Measurements from ENCODE around the gene ABO.

DNA sequence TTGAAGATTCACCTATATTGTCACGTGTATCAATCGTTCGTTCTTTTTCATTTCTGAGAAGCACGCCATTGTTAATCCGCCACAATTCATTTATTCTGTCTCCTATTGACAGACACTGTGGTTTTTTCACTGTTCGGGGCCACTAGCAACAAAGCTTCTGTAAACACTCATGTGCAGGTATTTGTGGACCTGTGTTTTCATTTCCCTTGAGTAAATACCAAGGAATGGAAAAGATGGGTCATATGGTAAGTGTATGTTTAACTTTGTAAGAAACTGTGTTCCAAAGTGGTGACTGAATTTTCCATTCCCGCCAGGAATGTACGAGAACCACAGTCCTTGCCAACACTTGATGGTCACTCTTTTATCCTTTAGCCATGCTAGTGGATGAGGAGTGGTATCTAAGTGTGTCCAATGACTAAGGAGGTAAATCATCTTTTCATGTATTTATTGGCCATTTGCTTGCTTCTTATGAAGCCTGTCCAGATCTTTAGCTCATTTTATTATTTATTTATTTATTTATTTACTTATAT, 10.7 kb downstream of the ABO start:
- TF ChIP-seq CTCF (IDR thresholded peaks at IDR 0.05) (no peak), EZH2 (IDR thresholded peaks at IDR 0.05; ENCODE audit: borderline replicate concordance, insufficient read depth, low read depth, low read length, poor library complexity, severe bottlenecking) (no peak)

Measured in B cell (primary cell).